ENCODE data around the gene SYNE4. TPM values are rescaled to one million over a fixed set of nuclear protein-coding genes. Genes with fewer than 3 reads are reported as not detected.
A peak's percentile ranks its signal among the peaks of the same experiment; 100 is the strongest.

Gene SYNE4
- total and polyA plus RNA-seq, 2 experiments from 2014 or later = 6.3 to 8.7 TPM

DNA sequence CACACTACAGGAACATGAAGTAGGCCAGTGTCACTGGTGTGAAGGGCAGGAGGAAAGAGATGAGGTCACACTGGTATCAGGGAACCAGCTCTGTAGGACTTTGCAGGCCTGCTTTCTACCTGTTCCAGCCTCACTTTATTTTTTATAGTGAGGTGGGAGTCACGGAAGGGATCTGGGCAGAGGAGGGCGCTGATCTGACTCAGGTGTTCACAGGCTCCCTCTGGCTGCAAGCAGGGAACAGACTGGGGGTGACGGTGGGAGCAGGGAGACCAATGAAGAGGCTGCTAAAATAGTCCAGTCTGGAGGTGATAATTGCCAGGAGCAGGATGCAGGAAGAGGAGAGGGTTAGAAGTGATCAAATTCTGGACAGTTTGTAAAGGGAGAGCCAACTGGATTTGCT is 42.6 kb upstream of the SYNE4 start:
- Histone ChIP-seq H3K27ac (no peak overlapping the region), H3K27me3 (no peaks in the 10 kb centered on the region), H3K4me1 (ENCODE audit: low read depth) (no peaks in the 10 kb centered on the region), H3K9me3 (ENCODE audit: low read depth) (no peaks in the 10 kb centered on the region), H3K4me3 (no peak overlapping the region), H3K36me3 (no peaks in the 10 kb centered on the region)
- TF ChIP-seq CTCF (IDR thresholded peaks at IDR 0.05; ENCODE audit: low read depth, low read length) = peak; percentile 31
- peak in 1 of 2 donors; percentile 50 for DNase-seq (ENCODE audit: low read depth in 1 of 2, low spot score in 1 of 2)

GRCh38 chr19:36049080-36049698 is 40.6 kb upstream of the SYNE4 start:
- Histone ChIP-seq H3K4me3 (no peak overlapping the region), H3K9me3 (ENCODE audit: low read depth) (no peaks in the 10 kb centered on the region), H3K4me1 (ENCODE audit: low read depth) (no peaks in the 10 kb centered on the region), H3K27me3 (no peaks in the 10 kb centered on the region), H3K27ac (no peak overlapping the region), H3K36me3 (no peaks in the 10 kb centered on the region)
- TF ChIP-seq CTCF (IDR thresholded peaks at IDR 0.05; ENCODE audit: low read depth, low read length) = no peak
- no peak for DNase-seq (ENCODE audit: low read depth in 1 of 2, low spot score in 1 of 2)

DNA sequence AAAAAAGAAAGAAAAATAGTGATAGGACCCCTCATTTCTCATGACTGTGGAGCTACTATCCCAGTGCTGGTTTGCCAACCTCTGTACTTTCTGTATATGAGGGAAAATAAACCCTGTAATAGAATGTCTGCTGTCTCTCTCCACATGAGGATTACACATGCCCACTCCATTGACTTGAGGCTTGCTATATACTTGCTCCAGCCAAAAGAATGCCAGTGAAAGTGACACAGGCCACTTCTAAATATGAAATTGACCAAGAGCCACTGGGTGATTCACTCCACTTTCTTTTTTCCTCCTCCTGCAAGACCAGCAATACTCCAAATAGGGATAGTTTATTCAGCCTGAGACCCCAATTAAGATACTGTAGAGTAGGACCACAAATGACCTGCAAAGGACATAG is 39.2 kb upstream of the SYNE4 start:
- H3K27ac ChIP-seq = no peak overlapping the region
- no peaks in the 10 kb centered on the region for H3K36me3 ChIP-seq
- H3K4me1 ChIP-seq (ENCODE audit: low read depth) = no peaks in the 10 kb centered on the region
- H3K4me3 ChIP-seq = no peak overlapping the region
- no peak for TF ChIP-seq CTCF (IDR thresholded peaks at IDR 0.05; ENCODE audit: low read depth, low read length)
- H3K9me3 ChIP-seq (ENCODE audit: low read depth) = no peaks in the 10 kb centered on the region
- H3K27me3 ChIP-seq = no peaks in the 10 kb centered on the region
- DNase-seq (ENCODE audit: low read depth in 1 of 2, low spot score in 1 of 2) = no peak

GRCh38 chr19:36046443-36047050 is 37.9 kb upstream of the SYNE4 start:
- no peaks in the 10 kb centered on the region for H3K9me3 ChIP-seq (ENCODE audit: low read depth)
- H3K36me3 ChIP-seq = no peaks in the 10 kb centered on the region
- no peaks in the 10 kb centered on the region for H3K4me1 ChIP-seq (ENCODE audit: low read depth)
- DNase-seq (ENCODE audit: low read depth in 1 of 2, low spot score in 1 of 2) = peak in 1 of 2 donors; percentile 77
- no peaks in the 10 kb centered on the region for H3K27me3 ChIP-seq
- no peak for TF ChIP-seq CTCF (IDR thresholded peaks at IDR 0.05; ENCODE audit: low read depth, low read length)
- no peak overlapping the region for H3K4me3 ChIP-seq
- H3K27ac ChIP-seq = no peak overlapping the region

DNA sequence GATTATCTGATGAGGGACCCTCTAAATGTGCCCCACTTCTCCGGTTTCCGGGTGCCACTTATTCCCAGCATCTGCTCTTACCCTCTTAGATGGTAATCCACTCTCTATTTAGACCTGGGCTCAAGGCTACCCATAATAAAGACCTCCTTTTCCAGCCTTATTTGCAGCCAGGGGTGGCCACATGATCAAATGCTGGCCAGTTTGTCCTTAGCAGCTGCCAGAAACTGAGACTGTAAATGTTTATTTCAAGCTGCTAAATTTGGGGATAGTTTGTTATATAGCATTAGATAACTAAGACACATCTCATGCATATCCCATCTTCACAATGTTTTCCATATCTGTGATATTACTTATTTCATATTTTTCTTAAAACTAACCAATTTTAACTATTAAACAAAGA is 35.3 kb upstream of the SYNE4 start:
- TF ChIP-seq CTCF (IDR thresholded peaks at IDR 0.05; ENCODE audit: low read depth, low read length) = no peak
- no peaks in the 10 kb centered on the region for H3K36me3 ChIP-seq
- no peak overlapping the region for H3K4me3 ChIP-seq
- H3K27me3 ChIP-seq = no peaks in the 10 kb centered on the region
- DNase-seq (ENCODE audit: low read depth in 1 of 2, low spot score in 1 of 2) = no peak
- no peak overlapping the region for H3K27ac ChIP-seq
- H3K9me3 ChIP-seq (ENCODE audit: low read depth) = no peaks in the 10 kb centered on the region
- no peaks in the 10 kb centered on the region for H3K4me1 ChIP-seq (ENCODE audit: low read depth)

Data from cardiac muscle cell (in vitro differentiated cells and primary cell).